ENCODE measurements around the gene GPANK1.

GPANK1 gene

DNA sequence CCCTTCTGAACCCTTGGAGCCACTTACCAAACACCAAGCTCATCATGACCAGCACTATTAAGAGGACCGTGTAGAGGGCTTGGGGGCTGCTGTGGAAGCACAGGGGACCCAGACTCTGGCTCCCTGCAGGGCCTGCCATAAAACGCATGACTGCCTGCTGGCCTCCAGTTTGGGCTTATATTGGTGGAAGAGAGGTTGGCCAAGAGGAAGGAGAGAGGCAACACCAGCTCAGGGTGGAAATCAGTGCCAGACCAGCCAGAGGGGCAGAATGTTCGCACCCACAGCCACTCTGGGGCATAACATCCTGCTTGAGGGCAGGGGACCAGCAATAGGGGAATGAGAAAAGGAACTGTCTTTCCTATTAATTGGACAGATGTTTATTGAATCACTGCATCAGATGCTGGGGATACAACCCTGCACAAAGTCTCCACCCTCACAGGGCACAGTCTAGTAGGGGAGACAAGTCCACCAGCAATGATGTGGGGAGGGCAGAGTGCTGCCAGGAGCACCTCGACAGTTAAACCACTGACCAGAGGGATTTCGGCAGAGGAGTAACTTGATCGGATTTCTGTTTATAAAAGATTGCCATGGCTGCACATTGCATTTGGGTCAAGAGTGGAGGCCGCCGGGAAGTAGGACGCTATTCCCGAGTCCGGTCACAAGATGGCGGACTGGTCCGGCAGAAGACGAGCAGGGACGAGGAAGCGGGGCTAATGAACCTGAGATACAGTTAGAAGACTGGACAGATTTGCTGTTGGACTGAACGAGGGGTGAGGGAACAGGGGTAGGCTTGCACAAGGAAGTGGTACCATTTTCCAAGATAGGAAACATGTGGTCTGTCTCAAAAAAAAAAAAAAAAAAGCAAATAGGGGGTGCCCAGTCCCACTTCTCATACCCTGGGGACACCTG, 15.7 kb upstream of the GPANK1 start, which contains the start of gene LY6G5C (continued):
- TF ChIP-seq ZEB2 (tag by site-specific recombination; IDR thresholded peaks at IDR 0.05), result peak; percentile 70
- no peak for TF ChIP-seq REPIN1 (tag by site-specific recombination; IDR thresholded peaks at IDR 0.05; ENCODE audit: low read depth)
- TF ChIP-seq ZNF629 (tag by site-specific recombination; IDR thresholded peaks at IDR 0.05), result 0 out of 2 replicates have a peak, but pooled peaks have one; percentile 17
- TF ChIP-seq ZNF324 (tag by site-specific recombination; IDR thresholded peaks at IDR 0.05), result 0 out of 2 replicates have a peak, but pooled peaks have one; percentile 25
- TF ChIP-seq ZNF514 (tag by site-specific recombination; IDR thresholded peaks at IDR 0.05), result no peak
- no peak for TF ChIP-seq ZNF560 (tag by site-specific recombination; IDR thresholded peaks at IDR 0.05; ENCODE audit: borderline replicate concordance)
- no peak for TF ChIP-seq ZNF146 (tag by site-specific recombination; IDR thresholded peaks at IDR 0.05)
- TF ChIP-seq KLF10 (tag by site-specific recombination; IDR thresholded peaks at IDR 0.05), result no peak
- TF ChIP-seq, protein P1, sequence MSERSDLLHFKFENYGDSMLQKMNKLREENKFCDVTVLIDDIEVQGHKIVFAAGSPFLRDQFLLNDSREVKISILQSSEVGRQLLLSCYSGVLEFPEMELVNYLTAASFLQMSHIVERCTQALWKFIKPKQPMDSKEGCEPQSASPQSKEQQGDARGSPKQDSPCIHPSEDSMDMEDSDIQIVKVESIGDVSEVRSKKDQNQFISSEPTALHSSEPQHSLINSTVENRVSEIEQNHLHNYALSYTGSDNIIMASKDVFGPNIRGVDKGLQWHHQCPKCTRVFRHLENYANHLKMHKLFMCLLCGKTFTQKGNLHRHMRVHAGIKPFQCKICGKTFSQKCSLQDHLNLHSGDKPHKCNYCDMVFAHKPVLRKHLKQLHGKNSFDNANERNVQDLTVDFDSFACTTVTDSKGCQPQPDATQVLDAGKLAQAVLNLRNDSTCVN (tag by site-specific recombination; optimal IDR thresholded peaks at IDR 0.05), result no peak
- TF ChIP-seq ZNF223 (tag by site-specific recombination; IDR thresholded peaks at IDR 0.05), result no peak
- no peak for TF ChIP-seq ZNF416 (tag by site-specific recombination; IDR thresholded peaks at IDR 0.05)
- TF ChIP-seq, protein P2, sequence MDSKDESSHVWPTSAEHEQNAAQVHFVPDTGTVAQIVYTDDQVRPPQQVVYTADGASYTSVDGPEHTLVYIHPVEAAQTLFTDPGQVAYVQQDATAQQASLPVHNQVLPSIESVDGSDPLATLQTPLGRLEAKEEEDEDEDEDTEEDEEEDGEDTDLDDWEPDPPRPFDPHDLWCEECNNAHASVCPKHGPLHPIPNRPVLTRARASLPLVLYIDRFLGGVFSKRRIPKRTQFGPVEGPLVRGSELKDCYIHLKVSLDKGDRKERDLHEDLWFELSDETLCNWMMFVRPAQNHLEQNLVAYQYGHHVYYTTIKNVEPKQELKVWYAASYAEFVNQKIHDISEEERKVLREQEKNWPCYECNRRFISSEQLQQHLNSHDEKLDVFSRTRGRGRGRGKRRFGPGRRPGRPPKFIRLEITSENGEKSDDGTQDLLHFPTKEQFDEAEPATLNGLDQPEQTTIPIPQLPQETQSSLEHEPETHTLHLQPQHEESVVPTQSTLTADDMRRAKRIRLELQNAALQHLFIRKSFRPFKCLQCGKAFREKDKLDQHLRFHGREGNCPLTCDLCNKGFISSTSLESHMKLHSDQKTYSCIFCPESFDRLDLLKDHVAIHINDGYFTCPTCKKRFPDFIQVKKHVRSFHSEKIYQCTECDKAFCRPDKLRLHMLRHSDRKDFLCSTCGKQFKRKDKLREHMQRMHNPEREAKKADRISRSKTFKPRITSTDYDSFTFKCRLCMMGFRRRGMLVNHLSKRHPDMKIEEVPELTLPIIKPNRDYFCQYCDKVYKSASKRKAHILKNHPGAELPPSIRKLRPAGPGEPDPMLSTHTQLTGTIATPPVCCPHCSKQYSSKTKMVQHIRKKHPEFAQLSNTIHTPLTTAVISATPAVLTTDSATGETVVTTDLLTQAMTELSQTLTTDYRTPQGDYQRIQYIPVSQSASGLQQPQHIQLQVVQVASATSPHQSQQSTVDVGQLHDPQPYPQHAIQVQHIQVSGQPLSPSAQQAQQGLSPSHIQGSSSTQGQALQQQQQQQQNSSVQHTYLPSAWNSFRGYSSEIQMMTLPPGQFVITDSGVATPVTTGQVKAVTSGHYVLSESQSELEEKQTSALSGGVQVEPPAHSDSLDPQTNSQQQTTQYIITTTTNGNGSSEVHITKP (tag by site-specific recombination; IDR thresholded peaks at IDR 0.05), result peak; percentile 60
- no peak for TF ChIP-seq ZNF529 (tag by site-specific recombination; IDR thresholded peaks at IDR 0.05; ENCODE audit: insufficient replicate concordance)
- TF ChIP-seq, protein P3, sequence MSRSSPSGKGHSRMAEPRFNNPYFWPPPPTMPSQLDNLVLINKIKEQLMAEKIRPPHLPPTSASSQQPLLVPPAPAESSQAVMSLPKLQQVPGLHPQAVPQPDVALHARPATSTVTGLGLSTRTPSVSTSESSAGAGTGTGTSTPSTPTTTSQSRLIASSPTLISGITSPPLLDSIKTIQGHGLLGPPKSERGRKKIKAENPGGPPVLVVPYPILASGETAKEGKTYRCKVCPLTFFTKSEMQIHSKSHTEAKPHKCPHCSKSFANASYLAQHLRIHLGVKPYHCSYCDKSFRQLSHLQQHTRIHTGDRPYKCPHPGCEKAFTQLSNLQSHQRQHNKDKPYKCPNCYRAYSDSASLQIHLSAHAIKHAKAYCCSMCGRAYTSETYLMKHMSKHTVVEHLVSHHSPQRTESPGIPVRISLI (tag by site-specific recombination; IDR thresholded peaks at IDR 0.05), result no peak
- no peak for TF ChIP-seq GLIS1 (tag by site-specific recombination; IDR thresholded peaks at IDR 0.05)
- TF ChIP-seq ZNF184 (tag by site-specific recombination; IDR thresholded peaks at IDR 0.05), result no peak
- TF ChIP-seq, protein P4, sequence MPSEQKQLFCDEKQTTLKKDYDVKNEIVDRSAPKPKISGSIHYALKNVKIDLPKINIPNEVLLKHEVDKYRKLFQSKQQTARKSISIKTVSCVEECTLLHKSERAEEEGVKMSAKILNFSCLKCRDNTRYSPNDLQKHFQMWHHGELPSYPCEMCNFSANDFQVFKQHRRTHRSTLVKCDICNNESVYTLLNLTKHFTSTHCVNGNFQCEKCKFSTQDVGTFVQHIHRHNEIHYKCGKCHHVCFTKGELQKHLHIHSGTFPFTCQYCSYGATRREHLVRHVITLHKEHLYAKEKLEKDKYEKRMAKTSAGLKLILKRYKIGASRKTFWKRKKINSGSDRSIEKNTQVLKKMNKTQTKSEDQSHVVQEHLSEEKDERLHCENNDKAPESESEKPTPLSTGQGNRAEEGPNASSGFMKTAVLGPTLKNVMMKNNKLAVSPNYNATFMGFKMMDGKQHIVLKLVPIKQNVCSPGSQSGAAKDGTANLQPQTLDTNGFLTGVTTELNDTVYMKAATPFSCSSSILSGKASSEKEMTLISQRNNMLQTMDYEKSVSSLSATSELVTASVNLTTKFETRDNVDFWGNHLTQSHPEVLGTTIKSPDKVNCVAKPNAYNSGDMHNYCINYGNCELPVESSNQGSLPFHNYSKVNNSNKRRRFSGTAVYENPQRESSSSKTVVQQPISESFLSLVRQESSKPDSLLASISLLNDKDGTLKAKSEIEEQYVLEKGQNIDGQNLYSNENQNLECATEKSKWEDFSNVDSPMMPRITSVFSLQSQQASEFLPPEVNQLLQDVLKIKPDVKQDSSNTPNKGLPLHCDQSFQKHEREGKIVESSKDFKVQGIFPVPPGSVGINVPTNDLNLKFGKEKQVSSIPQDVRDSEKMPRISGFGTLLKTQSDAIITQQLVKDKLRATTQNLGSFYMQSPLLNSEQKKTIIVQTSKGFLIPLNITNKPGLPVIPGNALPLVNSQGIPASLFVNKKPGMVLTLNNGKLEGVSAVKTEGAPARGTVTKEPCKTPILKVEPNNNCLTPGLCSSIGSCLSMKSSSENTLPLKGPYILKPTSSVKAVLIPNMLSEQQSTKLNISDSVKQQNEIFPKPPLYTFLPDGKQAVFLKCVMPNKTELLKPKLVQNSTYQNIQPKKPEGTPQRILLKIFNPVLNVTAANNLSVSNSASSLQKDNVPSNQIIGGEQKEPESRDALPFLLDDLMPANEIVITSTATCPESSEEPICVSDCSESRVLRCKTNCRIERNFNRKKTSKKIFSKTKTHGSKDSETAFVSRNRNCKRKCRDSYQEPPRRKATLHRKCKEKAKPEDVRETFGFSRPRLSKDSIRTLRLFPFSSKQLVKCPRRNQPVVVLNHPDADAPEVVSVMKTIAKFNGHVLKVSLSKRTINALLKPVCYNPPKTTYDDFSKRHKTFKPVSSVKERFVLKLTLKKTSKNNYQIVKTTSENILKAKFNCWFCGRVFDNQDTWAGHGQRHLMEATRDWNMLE (tag by site-specific recombination; conservative IDR thresholded peaks at IDR 0.05; ENCODE audit: low read depth), result no peak
- TF ChIP-seq ZNF621 (tag by site-specific recombination; IDR thresholded peaks at IDR 0.05), result no peak
- TF ChIP-seq, protein P5, sequence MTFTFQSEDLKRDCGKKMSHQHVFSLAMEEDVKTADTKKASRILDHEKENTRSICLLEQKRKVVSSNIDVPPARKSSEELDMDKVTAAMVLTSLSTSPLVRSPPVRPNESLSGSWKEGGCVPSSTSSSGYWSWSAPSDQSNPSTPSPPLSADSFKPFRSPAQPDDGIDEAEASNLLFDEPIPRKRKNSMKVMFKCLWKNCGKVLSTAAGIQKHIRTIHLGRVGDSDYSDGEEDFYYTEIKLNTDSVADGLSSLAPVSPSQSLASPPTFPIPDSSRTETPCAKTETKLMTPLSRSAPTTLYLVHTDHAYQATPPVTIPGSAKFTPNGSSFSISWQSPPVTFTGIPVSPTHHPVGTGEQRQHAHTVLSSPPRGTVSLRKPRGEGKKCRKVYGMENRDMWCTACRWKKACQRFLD (tag by site-specific recombination; IDR thresholded peaks at IDR 0.05), result no peak
- no peak for TF ChIP-seq ZNF274 (IDR thresholded peaks at IDR 0.05; ENCODE audit: low read length)
- TF ChIP-seq ZNF274 (tag by site-specific recombination; IDR thresholded peaks at IDR 0.05; ENCODE audit: borderline replicate concordance), result no peak
- TF ChIP-seq ZFP37 (tag by site-specific recombination; IDR thresholded peaks at IDR 0.05), result no peak
- TF ChIP-seq, protein P6, sequence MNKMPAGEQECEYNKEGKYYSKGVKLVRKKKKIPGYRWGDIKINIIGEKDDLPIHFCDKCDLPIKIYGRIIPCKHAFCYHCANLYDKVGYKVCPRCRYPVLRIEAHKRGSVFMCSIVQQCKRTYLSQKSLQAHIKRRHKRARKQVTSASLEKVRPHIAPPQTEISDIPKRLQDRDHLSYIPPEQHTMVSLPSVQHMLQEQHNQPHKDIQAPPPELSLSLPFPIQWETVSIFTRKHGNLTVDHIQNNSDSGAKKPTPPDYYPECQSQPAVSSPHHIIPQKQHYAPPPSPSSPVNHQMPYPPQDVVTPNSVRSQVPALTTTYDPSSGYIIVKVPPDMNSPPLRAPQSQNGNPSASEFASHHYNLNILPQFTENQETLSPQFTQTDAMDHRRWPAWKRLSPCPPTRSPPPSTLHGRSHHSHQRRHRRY (tag by site-specific recombination; IDR thresholded peaks at IDR 0.05), result no peak

Data from HEK293 (cell line).